Measurements from ENCODE around the gene IPMK.

DNA sequence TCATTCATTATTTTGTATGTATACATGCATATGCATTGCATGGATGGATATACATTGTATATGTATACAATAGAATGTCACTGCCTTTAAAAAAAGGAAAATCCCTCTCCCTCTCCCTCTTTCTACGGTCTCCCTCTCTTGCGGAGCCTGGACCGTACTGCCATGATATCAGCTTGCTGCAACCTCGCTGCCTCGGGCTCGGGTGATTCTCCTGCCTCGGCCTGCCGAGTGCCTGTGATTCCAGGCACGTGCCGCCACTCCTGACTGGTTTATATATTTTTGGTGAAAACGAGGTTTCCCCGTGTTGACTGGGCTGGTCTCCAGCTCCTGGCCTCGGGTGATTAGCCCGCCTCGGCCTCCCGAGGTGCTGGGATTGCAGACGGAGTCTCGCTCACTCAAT, 24.4 kb downstream of the IPMK start:
- TF ChIP-seq, protein P1, sequence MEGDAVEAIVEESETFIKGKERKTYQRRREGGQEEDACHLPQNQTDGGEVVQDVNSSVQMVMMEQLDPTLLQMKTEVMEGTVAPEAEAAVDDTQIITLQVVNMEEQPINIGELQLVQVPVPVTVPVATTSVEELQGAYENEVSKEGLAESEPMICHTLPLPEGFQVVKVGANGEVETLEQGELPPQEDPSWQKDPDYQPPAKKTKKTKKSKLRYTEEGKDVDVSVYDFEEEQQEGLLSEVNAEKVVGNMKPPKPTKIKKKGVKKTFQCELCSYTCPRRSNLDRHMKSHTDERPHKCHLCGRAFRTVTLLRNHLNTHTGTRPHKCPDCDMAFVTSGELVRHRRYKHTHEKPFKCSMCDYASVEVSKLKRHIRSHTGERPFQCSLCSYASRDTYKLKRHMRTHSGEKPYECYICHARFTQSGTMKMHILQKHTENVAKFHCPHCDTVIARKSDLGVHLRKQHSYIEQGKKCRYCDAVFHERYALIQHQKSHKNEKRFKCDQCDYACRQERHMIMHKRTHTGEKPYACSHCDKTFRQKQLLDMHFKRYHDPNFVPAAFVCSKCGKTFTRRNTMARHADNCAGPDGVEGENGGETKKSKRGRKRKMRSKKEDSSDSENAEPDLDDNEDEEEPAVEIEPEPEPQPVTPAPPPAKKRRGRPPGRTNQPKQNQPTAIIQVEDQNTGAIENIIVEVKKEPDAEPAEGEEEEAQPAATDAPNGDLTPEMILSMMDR (conservative IDR thresholded peaks at IDR 0.05), result no peak
- TF ChIP-seq ZFX (IDR thresholded peaks at IDR 0.05), result no peak

All from C4-2B (cell line).